Measurements from ENCODE around the gene TRAPPC12. TPM values are rescaled to one million over a fixed set of nuclear protein-coding genes. Genes with fewer than 3 reads are reported as not detected.

Gene TRAPPC12
- total RNA-seq, 1 experiment from 2014 or later = 72.8 TPM

DNA sequence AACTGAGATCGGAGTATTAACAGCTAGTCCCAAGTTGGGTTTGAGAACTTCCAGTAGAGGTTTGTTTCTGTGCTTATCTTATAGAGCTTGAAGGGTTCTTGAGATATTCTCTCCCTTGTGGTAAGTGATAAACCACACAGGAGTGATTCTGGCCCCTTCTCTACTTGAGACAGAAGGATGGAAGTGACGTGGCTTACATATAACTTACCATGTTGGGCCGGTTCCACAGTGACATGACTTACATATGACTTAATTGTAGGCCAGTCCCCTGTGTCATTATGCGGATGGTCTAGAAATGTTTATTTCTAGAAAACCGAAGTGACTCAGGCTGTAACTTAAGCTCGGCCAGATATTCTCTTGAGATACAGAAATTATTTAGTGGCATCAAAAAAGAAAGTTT lies 62.7 kb downstream of the TRAPPC12 start:
- H3K4me3 Mint-ChIP-seq = no peak overlapping the region
- DNase-seq (ENCODE audit: low spot score) (no peak), ATAC-seq (no peak)
- no peak overlapping the region for H3K27ac Mint-ChIP-seq
- no peaks in the 10 kb centered on the region for H3K9me3 Mint-ChIP-seq
- CTCF ChIA-PET = interaction anchor here (2.4 to 3.8 kb wide), 2 partner anchors 18 to 19 kb away, joined by 13 to 30 read pairs; no protein-coding TSS in a partner anchor
- TF ChIP-seq MYBL2 (CRISPR knock-in tag; IDR thresholded peaks at IDR 0.05) (no peak), NR2C2 (CRISPR knock-in tag; IDR thresholded peaks at IDR 0.05) (no peak), EMX1 (CRISPR knock-in tag; IDR thresholded peaks at IDR 0.05) (no peak), CDX4 (CRISPR knock-in tag; IDR thresholded peaks at IDR 0.05; ENCODE audit: borderline replicate concordance) (no peak), CREB1 (CRISPR knock-in tag; IDR thresholded peaks at IDR 0.05) (no peak), RELA (CRISPR knock-in tag; IDR thresholded peaks at IDR 0.05; ENCODE audit: borderline replicate concordance) (no peak), PRRX2 (CRISPR knock-in tag; IDR thresholded peaks at IDR 0.05) (no peak), ERG (CRISPR knock-in tag; IDR thresholded peaks at IDR 0.05) (no peak), TCF7 (CRISPR knock-in tag; IDR thresholded peaks at IDR 0.05; ENCODE audit: low read depth) (no peak), ELF4 (CRISPR knock-in tag; IDR thresholded peaks at IDR 0.05; ENCODE audit: low read depth) (no peak), ZNF512 (CRISPR knock-in tag; IDR thresholded peaks at IDR 0.05; ENCODE audit: borderline replicate concordance) (no peak)
- peaks cover 25% of the 10 kb centered on the region for H3K36me3 Mint-ChIP-seq
- POLR2A ChIA-PET = interaction anchor here (1.8 kb wide), 1 partner anchor 8 kb away, joined by 3 read pairs; no protein-coding TSS in a partner anchor
- H3K27me3 Mint-ChIP-seq (ENCODE audit: low read depth) = no peaks in the 10 kb centered on the region
- no peaks in the 10 kb centered on the region for H3K4me1 Mint-ChIP-seq

GRCh38 chr2:3443083-3443482 lies 63.6 kb downstream of the TRAPPC12 start:
- TF ChIP-seq PRRX2 (CRISPR knock-in tag; IDR thresholded peaks at IDR 0.05) (no peak), ESRRA (CRISPR knock-in tag; IDR thresholded peaks at IDR 0.05; ENCODE audit: borderline replicate concordance) (no peak), GRHL2 (CRISPR knock-in tag; IDR thresholded peaks at IDR 0.05; ENCODE audit: insufficient replicate concordance, severe bottlenecking) (no peak), SMAD3 (CRISPR knock-in tag; IDR thresholded peaks at IDR 0.05; ENCODE audit: borderline replicate concordance) (no peak), ZNF416 (CRISPR knock-in tag; IDR thresholded peaks at IDR 0.05) (no peak), ZNF138 (CRISPR knock-in tag; conservative IDR thresholded peaks at IDR 0.05) (no peak), CBFB (CRISPR knock-in tag; IDR thresholded peaks at IDR 0.05; ENCODE audit: low read depth) (no peak)
- TF ChIP-seq, protein P1, sequence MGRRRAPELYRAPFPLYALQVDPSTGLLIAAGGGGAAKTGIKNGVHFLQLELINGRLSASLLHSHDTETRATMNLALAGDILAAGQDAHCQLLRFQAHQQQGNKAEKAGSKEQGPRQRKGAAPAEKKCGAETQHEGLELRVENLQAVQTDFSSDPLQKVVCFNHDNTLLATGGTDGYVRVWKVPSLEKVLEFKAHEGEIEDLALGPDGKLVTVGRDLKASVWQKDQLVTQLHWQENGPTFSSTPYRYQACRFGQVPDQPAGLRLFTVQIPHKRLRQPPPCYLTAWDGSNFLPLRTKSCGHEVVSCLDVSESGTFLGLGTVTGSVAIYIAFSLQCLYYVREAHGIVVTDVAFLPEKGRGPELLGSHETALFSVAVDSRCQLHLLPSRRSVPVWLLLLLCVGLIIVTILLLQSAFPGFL (CRISPR knock-in tag; IDR thresholded peaks at IDR 0.05; ENCODE audit: borderline replicate concordance) = no peak
- TF ChIP-seq, protein P2, sequence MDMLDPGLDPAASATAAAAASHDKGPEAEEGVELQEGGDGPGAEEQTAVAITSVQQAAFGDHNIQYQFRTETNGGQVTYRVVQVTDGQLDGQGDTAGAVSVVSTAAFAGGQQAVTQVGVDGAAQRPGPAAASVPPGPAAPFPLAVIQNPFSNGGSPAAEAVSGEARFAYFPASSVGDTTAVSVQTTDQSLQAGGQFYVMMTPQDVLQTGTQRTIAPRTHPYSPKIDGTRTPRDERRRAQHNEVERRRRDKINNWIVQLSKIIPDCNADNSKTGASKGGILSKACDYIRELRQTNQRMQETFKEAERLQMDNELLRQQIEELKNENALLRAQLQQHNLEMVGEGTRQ (CRISPR knock-in tag; IDR thresholded peaks at IDR 0.05) = no peak
- H3K27ac Mint-ChIP-seq = no peak overlapping the region
- CTCF ChIA-PET = interaction anchor here (0.6 to 3.8 kb wide), 16 partner anchors 9 to 209 kb away, joined by 3 to 30 read pairs (median 4); partner anchors contain the start of gene RNASEH1
- DNase-seq (ENCODE audit: low spot score) = no peak
- H3K27me3 Mint-ChIP-seq (ENCODE audit: low read depth) = no peaks in the 10 kb centered on the region
- POLR2A ChIA-PET = interaction anchor here (0.6 to 1.8 kb wide), 2 partner anchors 9 to 113 kb away, joined by 3 to 10 read pairs; no protein-coding TSS in a partner anchor
- no peaks in the 10 kb centered on the region for H3K9me3 Mint-ChIP-seq
- no peak overlapping the region for H3K4me3 Mint-ChIP-seq
- peaks cover 25% of the 10 kb centered on the region for H3K36me3 Mint-ChIP-seq
- ATAC-seq = no peak
- no peaks in the 10 kb centered on the region for H3K4me1 Mint-ChIP-seq
